ENCODE measurements around the gene ATRAID.
"Not testable (repeated sequence)": the region's sequence is repeated elsewhere in the genome, so short reads cannot be mapped to it uniquely, and the experiment has no call there.

- not testable (repeated sequence) for TF ChIP-seq CTCF (IDR thresholded peaks at IDR 0.05 in 2 of 3, conservative IDR thresholded peaks at IDR 0.05 in 1 of 3; ENCODE audit: control insufficient read depth in 2 of 3, extremely low read depth in 1 of 3, insufficient read depth in 1 of 3, low read depth in 3 of 3, low read length in 3 of 3); USF2 (IDR thresholded peaks at IDR 0.05; ENCODE audit: borderline replicate concordance, low read depth, low read length); RCOR1 (conservative IDR thresholded peaks at IDR 0.05; ENCODE audit: low read depth, low read length)
Measured at GRCh38 chr2:27198068-27198467, 13.8 kb upstream of the ATRAID start.

Data from GM12878 (cell line).